GM23248 (cell line): ENCODE data around the gene NUP153. TPM values are rescaled to one million over a fixed set of nuclear protein-coding genes. Genes with fewer than 3 reads are reported as not detected.
"Not testable (repeated sequence)": the region's sequence is repeated elsewhere in the genome, so short reads cannot be mapped to it uniquely, and the experiment has no call there.

Experiments used
- DNase-seq: peaks from one replicate; pipeline ENCODE4 v3.0.0-alpha.2; 2015
- H2AFZ ChIP-seq: fragments of 200-600 bp; sonication (generic); 2 replicates; pipeline ENCODE4 v1.6.1; 2016; ENCODE audit warnings: antibody characterized with exemption
- H3F3A ChIP-seq: fragments of 200-600 bp; sonication (generic); 2 replicates; pipeline ENCODE4 v1.6.1; 2016; ENCODE audit warnings: mild to moderate bottlenecking, antibody characterized with exemption, mixed run types; ENCODE audit not compliant: insufficient read depth
- H3K27ac ChIP-seq: fragments of 200-600 bp; sonication (generic); 2 replicates; pipeline ENCODE4 v1.5.1; 2016; ENCODE audit warnings: mild to moderate bottlenecking
- H3K27me3 ChIP-seq: fragments of 200-600 bp; sonication (generic); replicated peaks from 2 replicates; pipeline ENCODE4 v1.6.1; 2016; ENCODE audit warnings: mild to moderate bottlenecking; ENCODE audit not compliant: insufficient read depth
- H3K36me3 ChIP-seq: fragments of 200-600 bp; sonication (generic); 2 replicates; pipeline ENCODE4 v1.6.1; 2016; ENCODE audit warnings: low read depth, mild to moderate bottlenecking
- H3K4me1 ChIP-seq: fragments of 200-600 bp; sonication (generic); 2 replicates; pipeline ENCODE4 v1.6.1; 2016; ENCODE audit warnings: mild to moderate bottlenecking; ENCODE audit not compliant: insufficient read depth
- H3K4me2 ChIP-seq: fragments of 200-600 bp; sonication (generic); one replicate; pipeline ENCODE4 v1.6.1; 2016; ENCODE audit warnings: mild to moderate bottlenecking; ENCODE audit not compliant: unreplicated experiment
- H3K4me3 ChIP-seq: fragments of 200-600 bp; sonication (generic); 2 replicates; pipeline ENCODE4 v1.5.1; 2016; ENCODE audit warnings: mild to moderate bottlenecking
- H3K79me2 ChIP-seq: fragments of 200-600 bp; sonication (generic); 2 replicates; pipeline ENCODE4 v1.6.1; 2016; ENCODE audit warnings: mild to moderate bottlenecking; ENCODE audit not compliant: insufficient read depth
- H3K9ac ChIP-seq: fragments of 200-600 bp; sonication (generic); 2 replicates; pipeline ENCODE4 v1.6.1; 2016; ENCODE audit warnings: mild to moderate bottlenecking
- H3K9me2 ChIP-seq: fragments of 200-600 bp; sonication (generic); 2 replicates; pipeline ENCODE4 v1.6.1; 2016; ENCODE audit warnings: mixed run types, mild to moderate bottlenecking, moderate library complexity; ENCODE audit not compliant: insufficient read depth
- H3K9me3 ChIP-seq: fragments of 200-600 bp; sonication (generic); one replicate; pipeline ENCODE4 v1.6.1; 2017; ENCODE audit warnings: low read depth
- H4K20me1 ChIP-seq: fragments of 200-600 bp; sonication (generic); 2 replicates; pipeline ENCODE4 v1.6.0; 2016; ENCODE audit not compliant: insufficient read depth
- EZH2 ChIP-seq: fragments of 200-600 bp; sonication (generic); IDR thresholded peaks from 2 replicates; pipeline ENCODE4 v1.6.1; 2018; ENCODE audit warnings: antibody characterized with exemption, mild to moderate bottlenecking; ENCODE audit not compliant: insufficient read depth, poor library complexity, severe bottlenecking
- EZH2phosphoT487 ChIP-seq: fragments of 200-600 bp; sonication (generic); IDR thresholded peaks from 2 replicates; pipeline ENCODE4 v1.6.1; 2018; ENCODE audit warnings: antibody characterized with exemption, moderate library complexity, mild to moderate bottlenecking, low read depth; ENCODE audit not compliant: insufficient read depth
- WGBS, 2 experiments: methylation state at CpG; one replicate each; pipeline ENCODE4 v1.1.6; 2015 to 2017; ENCODE audit warnings: low lambda C conversion rate in 2 of 2, low coverage in 1 of 2; ENCODE audit errors: missing lambda C conversion rate in 2 of 2; 5-methylcytosine and 5-hydroxymethylcytosine counted together
- in situ Hi-C: fragments of 300-500 bp; cut with MboI; formaldehyde crosslinking; loops from 2 replicates; pipeline ENCODE4 v1.15.0; 2020
- polyA plus RNA-seq: library from polyadenylated mRNA; unstranded; fragments of >200 nt; fragmentation: Nextera tagmentation; extraction: Ambion mirVana; gene quantifications from 2 replicates; pipeline ENCODE4 v1.2.1, GENCODE V29; 2016
- total RNA-seq: library from RNA; depleted of rRNA; stranded (reverse); fragments of >200 nt; shearing (Covaris generic); gene quantifications from 2 replicates; pipeline ENCODE4 v1.2.3, GENCODE V29; 2014

The NUP153 gene
- total and polyA plus RNA-seq, 2 experiments from 2014 or later = 12.6 to 25.3 TPM

DNA sequence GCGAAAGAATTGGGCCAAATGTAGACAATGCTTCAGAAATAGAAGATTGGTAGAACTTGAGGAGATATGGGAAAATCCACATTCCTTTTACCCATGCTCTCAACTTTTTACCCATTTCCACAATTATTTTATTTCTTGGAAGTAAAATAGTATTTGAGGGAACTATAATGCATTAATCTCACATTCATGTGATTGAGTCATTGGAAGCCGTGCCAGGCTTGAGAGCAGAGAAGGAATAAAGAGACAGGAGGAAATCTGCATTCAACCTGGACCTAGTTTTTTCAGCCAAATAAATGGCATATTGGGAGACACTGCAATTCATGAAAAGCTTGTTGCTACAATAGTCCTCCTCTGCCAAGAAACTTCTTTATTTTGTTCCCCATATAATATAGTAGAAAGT is 2.8 kb upstream of the NUP153 start:
- H3K27me3 ChIP-seq = no peaks in the 10 kb centered on the region
- peaks cover 19% of the 10 kb centered on the region for H3K79me2 ChIP-seq
- no peaks in the 10 kb centered on the region for H3K36me3 ChIP-seq
- WGBS, 2 experiments = 94 to 97% methylated on average over 2 of the region's 2 CpGs
- H3K9ac ChIP-seq = no peak overlapping the region
- H3K9me3 ChIP-seq = no peaks in the 10 kb centered on the region
- H3K9me2 ChIP-seq = no peaks in the 10 kb centered on the region
- no peak overlapping the region for H3K4me3 ChIP-seq
- H3K4me1 ChIP-seq = peaks cover 27% of the 10 kb centered on the region
- H3K27ac ChIP-seq = no peak overlapping the region
- no peak overlapping the region for H2AFZ ChIP-seq
- peak; percentile 47 for DNase-seq
- peaks cover 26% of the 10 kb centered on the region for H3F3A ChIP-seq
- in situ Hi-C loops = no loop called here
- H3K4me2 ChIP-seq = no peak overlapping the region
- TF ChIP-seq EZH2 = no peak
- no peak for TF ChIP-seq EZH2phosphoT487
- no peaks in the 10 kb centered on the region for H4K20me1 ChIP-seq

- H3K4me3 ChIP-seq, DNase-seq, H3K36me3 ChIP-seq, H3K27ac ChIP-seq, H3K27me3 ChIP-seq, H2AFZ ChIP-seq, H3K9me2 ChIP-seq, H3K9me3 ChIP-seq, in situ Hi-C loops, H4K20me1 ChIP-seq, H3K9ac ChIP-seq, H3K4me2 ChIP-seq: not testable (repeated sequence)
- Histone ChIP-seq H3K4me1 (peaks cover 36% of the 10 kb centered on the region), H3F3A (peaks cover 33% of the 10 kb centered on the region), H3K79me2 (peaks cover 34% of the 10 kb centered on the region)
- WGBS, 2 experiments = 91 to 92% methylated on average over 12 of the region's 12 CpGs
These were observed 1.3 kb upstream of the NUP153 start for GRCh38 chr6:17708035-17708434.

GRCh38 chr6:17707371-17707651 is 586 bp upstream of the NUP153 start:
- no peak for DNase-seq
- Histone ChIP-seq H3K9ac (peak overlapping the region; percentile 98), H3K36me3 (no peaks in the 10 kb centered on the region), H3K27ac (peak overlapping the region; percentile 95), H3K4me2 (peak overlapping the region; percentile 93), H3K27me3 (no peaks in the 10 kb centered on the region), H3K9me2 (no peaks in the 10 kb centered on the region), H2AFZ (peak overlapping the region; percentile 99), H3K4me1 (peaks cover 43% of the 10 kb centered on the region), H3K9me3 (no peaks in the 10 kb centered on the region), H3K4me3 (peak overlapping the region; percentile 93), H4K20me1 (no peaks in the 10 kb centered on the region), H3K79me2 (peaks cover 41% of the 10 kb centered on the region), H3F3A (peaks cover 40% of the 10 kb centered on the region)
- in situ Hi-C loops = no loop called here
- 34 to 41% methylated on average over 5 of the region's 5 CpGs for WGBS, 2 experiments
- TF ChIP-seq EZH2 (no peak), EZH2phosphoT487 (no peak)

- Histone ChIP-seq H4K20me1 (no peaks in the 10 kb centered on the region), H3K4me2 (peak overlapping the region; percentile 88), H3K27me3 (no peaks in the 10 kb centered on the region), H3K36me3 (no peaks in the 10 kb centered on the region), H3K27ac (peak overlapping the region; percentile 95), H3K9me2 (no peaks in the 10 kb centered on the region), H3K4me1 (peaks cover 43% of the 10 kb centered on the region), H3F3A (peaks cover 44% of the 10 kb centered on the region), H3K9me3 (no peaks in the 10 kb centered on the region), H3K4me3 (peak overlapping the region; percentile 93), H2AFZ (peak overlapping the region; percentile 61), H3K9ac (peak overlapping the region; percentile 98), H3K79me2 (peaks cover 54% of the 10 kb centered on the region)
- DNase-seq = peak; percentile 77
- 1% methylated on average over 36 to 58 of the region's 58 CpGs for WGBS, 2 experiments
- TF ChIP-seq EZH2 = no peak
- TF ChIP-seq EZH2phosphoT487 = no peak
- in situ Hi-C loops = no loop called here
These were observed 746 bp downstream of the NUP153 start for GRCh38 chr6:17705778-17706579.

- Histone ChIP-seq H3F3A (peaks cover 40% of the 10 kb centered on the region), H3K9ac (peak overlapping the region; percentile 98)
These were observed 1.3 kb downstream of the NUP153 start for GRCh38 chr6:17705428-17705777.

More at GRCh38 chr6:17705428-17705777, 1.3 kb downstream of the NUP153 start:
- in situ Hi-C loops = no loop called here
- Histone ChIP-seq H3K9me2 (no peaks in the 10 kb centered on the region), H3K4me1 (peaks cover 37% of the 10 kb centered on the region), H4K20me1 (0 out of 2 replicates have a peak, but pooled peaks cover under 1% of the 10 kb centered on the region), H3K4me2 (peak overlapping the region; percentile 88), H3K36me3 (no peaks in the 10 kb centered on the region), H2AFZ (peak overlapping the region; percentile 61), H3K4me3 (peak overlapping the region; percentile 93), H3K27me3 (no peaks in the 10 kb centered on the region), H3K9me3 (no peaks in the 10 kb centered on the region), H3K79me2 (peaks cover 60% of the 10 kb centered on the region), H3K27ac (peak overlapping the region; percentile 95)
- 0 to 1% methylated on average over 9 to 10 of the region's 10 CpGs for WGBS, 2 experiments
- TF ChIP-seq EZH2phosphoT487 (no peak), EZH2 (no peak)
- peak; percentile 84 for DNase-seq
